Measurements from ENCODE around the gene ZNF148.

The ZNF148 gene

GRCh38 chr3:125280668-125281361 is 94.3 kb downstream of the ZNF148 start:
- DNase-seq, result no peak

- DNase-seq, result no peak
These were observed 97.0 kb downstream of the ZNF148 start for GRCh38 chr3:125278155-125278554.

GRCh38 chr3:125271127-125271526 is 104.0 kb downstream of the ZNF148 start:
- peak; percentile 15 to 56 for DNase-seq

GRCh38 chr3:125267460-125267859 is 107.7 kb downstream of the ZNF148 start:
- DNase-seq, result no peak

- no peak for DNase-seq
These were observed 108.2 kb downstream of the ZNF148 start for GRCh38 chr3:125266971-125267370.

GRCh38 chr3:125262161-125262560 is 113.0 kb downstream of the ZNF148 start:
- DNase-seq, result peak; percentile 1 to 38

GRCh38 chr3:125261031-125261430 is 114.1 kb downstream of the ZNF148 start:
- DNase-seq, result no peak

- no peak for DNase-seq
These were observed 115.0 kb downstream of the ZNF148 start for GRCh38 chr3:125260158-125260557.

- DNase-seq, result peak; percentile 71 to 96
These were observed 117.6 kb downstream of the ZNF148 start for GRCh38 chr3:125257536-125257935.

- no peak for DNase-seq
These were observed 118.5 kb downstream of the ZNF148 start for GRCh38 chr3:125256675-125257074.

GRCh38 chr3:125250973-125251372 is 124.2 kb downstream of the ZNF148 start:
- DNase-seq, result no peak

GRCh38 chr3:125246237-125246636 is 128.9 kb downstream of the ZNF148 start:
- DNase-seq, result no peak

GRCh38 chr3:125245521-125245920 is 129.6 kb downstream of the ZNF148 start:
- DNase-seq, result no peak

- no peak for DNase-seq
These were observed 134.6 kb downstream of the ZNF148 start for GRCh38 chr3:125240496-125240895.

- DNase-seq, result peak; percentile 13 to 52
These were observed 135.9 kb downstream of the ZNF148 start for GRCh38 chr3:125239266-125239665.

- no peak for DNase-seq
These were observed 136.4 kb downstream of the ZNF148 start for GRCh38 chr3:125238759-125239158.

- no peak for DNase-seq
These were observed 138.7 kb downstream of the ZNF148 start for GRCh38 chr3:125236331-125236903.

- DNase-seq, result no peak
These were observed 140.3 kb downstream of the ZNF148 start for GRCh38 chr3:125234831-125235230.

GRCh38 chr3:125232401-125232800 is 142.7 kb downstream of the ZNF148 start:
- DNase-seq, result no peak

- DNase-seq, result no peak
These were observed 143.2 kb downstream of the ZNF148 start for GRCh38 chr3:125231895-125232294.

GRCh38 chr3:125229707-125230106 is 145.4 kb downstream of the ZNF148 start:
- no peak for DNase-seq

GRCh38 chr3:125229168-125229567 is 146.0 kb downstream of the ZNF148 start:
- DNase-seq, result no peak

GRCh38 chr3:125221831-125222230 is 153.3 kb downstream of the ZNF148 start:
- DNase-seq, result peak in 1 of 2 donors; percentile 22

GRCh38 chr3:125220727-125221429 is 154.2 kb downstream of the ZNF148 start:
- DNase-seq, result peak in 1 of 2 donors; percentile 15
